GM10248 (cell line): ENCODE results near the gene DENND2D.

ENCODE experiments used
- CTCF ChIA-PET: fragments of 300-600 bp; sonication (Branson Sonifier 250); formaldehyde crosslinking; extraction: SDS; loops from one replicate; lab custom pipeline; 2021; ENCODE audit warnings: antibody characterized with exemption; lab: Yijun Ruan, JAX
- POLR2A ChIA-PET: fragments of 350-650 bp; sonication (Branson Sonifier 250); formaldehyde crosslinking; extraction: SDS; loops from one replicate; lab custom pipeline; 2020; ENCODE audit warnings: antibody characterized with exemption; lab: Yijun Ruan, JAX
- DNase-seq: peaks from one replicate; pipeline ENCODE4 v3.0.0; 2012; ENCODE audit errors: extremely low spot score
- CTCF ChIP-seq: IDR thresholded peaks from 2 replicates; pipeline ENCODE4 v1.5.1; 2012; ENCODE audit warnings: mild to moderate bottlenecking, low read depth; ENCODE audit errors: extremely low read depth, missing control alignments, control extremely low read depth

DENND2D gene

GRCh38 chr1:111195002-111195684, 5.3 kb downstream of the DENND2D start:
- CTCF ChIA-PET, result interaction anchor here (0.9 to 12.7 kb wide), 5 partner anchors 8 to 164 kb away, joined by 3 to 158 read pairs (median 5); no protein-coding TSS in a partner anchor
- POLR2A ChIA-PET, result no interaction called here
- DNase-seq, result no peak
- no peak for TF ChIP-seq CTCF

- ChIA-PET CTCF (interaction anchor here (1.4 to 12.7 kb wide), 2 partner anchors 25 to 138 kb away, joined by 4 to 158 read pairs; no protein-coding TSS in a partner anchor), POLR2A (no interaction called here)
- no peak for TF ChIP-seq CTCF
- DNase-seq, result no peak
These were observed 6.5 kb downstream of the DENND2D start for GRCh38 chr1:111193712-111194480.

- CTCF ChIA-PET, result interaction anchor here (0.9 to 12.7 kb wide), 4 partner anchors 10 to 546 kb away, joined by 3 to 158 read pairs (median 9); partner anchors contain the start of gene INKA2
- POLR2A ChIA-PET, result no interaction called here
- no peak for DNase-seq
- TF ChIP-seq CTCF, result no peak
These were observed 7.6 kb downstream of the DENND2D start for GRCh38 chr1:111192658-111193519.

GRCh38 chr1:111192074-111192473, 8.4 kb downstream of the DENND2D start:
- no peak for TF ChIP-seq CTCF
- ChIA-PET CTCF (interaction anchor here (0.8 to 12.7 kb wide), 11 partner anchors 9 to 577 kb away, joined by 3 to 158 read pairs (median 4); no protein-coding TSS in a partner anchor), POLR2A (interaction anchor here (1.0 kb wide), 1 partner anchor 12 kb away, joined by 3 read pairs; no protein-coding TSS in a partner anchor)
- DNase-seq, result no peak

- ChIA-PET POLR2A (interaction anchor here (1.0 kb wide), 1 partner anchor 12 kb away, joined by 3 read pairs; no protein-coding TSS in a partner anchor), CTCF (interaction anchor here (0.8 to 12.7 kb wide), 10 partner anchors 9 to 578 kb away, joined by 3 to 158 read pairs (median 4); no protein-coding TSS in a partner anchor)
- TF ChIP-seq CTCF, result no peak
- DNase-seq, result no peak
These were observed 8.9 kb downstream of the DENND2D start for GRCh38 chr1:111191496-111191895.

- ChIA-PET CTCF (interaction anchor here (0.8 to 12.7 kb wide), 9 partner anchors 8 to 578 kb away, joined by 3 to 158 read pairs (median 4); no protein-coding TSS in a partner anchor), POLR2A (interaction anchor here (1.0 kb wide), 1 partner anchor 13 kb away, joined by 3 read pairs; no protein-coding TSS in a partner anchor)
- no peak for DNase-seq
- TF ChIP-seq CTCF, result no peak
These were observed 9.5 kb downstream of the DENND2D start for GRCh38 chr1:111190931-111191451.
